ENCODE results near the gene CST7. TPM values are rescaled to one million over a fixed set of nuclear protein-coding genes. Genes with fewer than 3 reads are reported as not detected.

CST7 gene
- total RNA-seq, 1 experiment from 2014 or later: not detected

DNA sequence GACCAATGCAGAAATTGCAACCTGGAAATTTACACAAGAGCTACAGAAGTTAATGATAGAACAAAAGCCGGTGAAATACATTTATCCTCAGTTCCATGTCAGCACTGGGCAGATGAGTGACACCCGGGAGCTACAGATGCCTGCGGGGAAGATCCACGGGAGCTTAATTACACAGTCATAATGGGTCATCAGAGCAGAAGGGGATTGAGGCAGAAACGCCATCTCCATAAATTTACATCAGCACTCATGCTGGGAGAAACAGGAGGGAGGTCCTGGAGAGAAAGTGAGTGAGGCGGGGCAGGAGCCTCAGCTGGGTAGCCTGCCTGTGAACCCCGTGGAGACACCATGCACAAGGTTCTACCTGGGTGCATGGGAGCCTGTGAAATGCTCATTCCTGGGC is 37.6 kb upstream of the CST7 start:
- Mint-ChIP-seq H3K27ac (no peak overlapping the region), H3K27me3 (ENCODE audit: low read depth) (peaks cover 2% of the 10 kb centered on the region), H3K9me3 (peaks cover 18 to 26% of the 10 kb centered on the region in 2 experiments), H3K4me1 (peaks cover 15 to 16% of the 10 kb centered on the region in 2 experiments), H3K36me3 (ENCODE audit: insufficient read depth in 1 of 3, low read depth in 3 of 3) (peaks cover 3 to 5% (median 4%) of the 10 kb centered on the region in 3 experiments; a peak in 3 of 7 replicates), H3K4me3 (no peak overlapping the region)
- no peak overlapping the region for H3K14ac ChIP-seq (ENCODE audit: insufficient read depth, low read length)
- DNase-seq: no peak
- H4K5ac ChIP-seq (ENCODE audit: insufficient read length, low read depth, low read length): no peak overlapping the region
- H3K9me3 ChIP-seq (ENCODE audit: control insufficient read depth, low read depth, low read length): peaks cover 13% of the 10 kb centered on the region
- H2AFZ ChIP-seq (ENCODE audit: low read length): no peak overlapping the region
- WGBS (ENCODE audit: extremely low coverage, insufficient read length, low lambda C conversion rate): no CpG with 5 or more reads among the region's 7 CpGs
- no peak overlapping the region for H3K23ac ChIP-seq (ENCODE audit: insufficient read length, low read depth, low read length)
- H3K79me2 ChIP-seq (ENCODE audit: insufficient read depth, low read length): no peaks in the 10 kb centered on the region
- H4K91ac ChIP-seq (ENCODE audit: insufficient read length, low read depth, low read length): no peak overlapping the region
- TF ChIP-seq, protein P1, sequence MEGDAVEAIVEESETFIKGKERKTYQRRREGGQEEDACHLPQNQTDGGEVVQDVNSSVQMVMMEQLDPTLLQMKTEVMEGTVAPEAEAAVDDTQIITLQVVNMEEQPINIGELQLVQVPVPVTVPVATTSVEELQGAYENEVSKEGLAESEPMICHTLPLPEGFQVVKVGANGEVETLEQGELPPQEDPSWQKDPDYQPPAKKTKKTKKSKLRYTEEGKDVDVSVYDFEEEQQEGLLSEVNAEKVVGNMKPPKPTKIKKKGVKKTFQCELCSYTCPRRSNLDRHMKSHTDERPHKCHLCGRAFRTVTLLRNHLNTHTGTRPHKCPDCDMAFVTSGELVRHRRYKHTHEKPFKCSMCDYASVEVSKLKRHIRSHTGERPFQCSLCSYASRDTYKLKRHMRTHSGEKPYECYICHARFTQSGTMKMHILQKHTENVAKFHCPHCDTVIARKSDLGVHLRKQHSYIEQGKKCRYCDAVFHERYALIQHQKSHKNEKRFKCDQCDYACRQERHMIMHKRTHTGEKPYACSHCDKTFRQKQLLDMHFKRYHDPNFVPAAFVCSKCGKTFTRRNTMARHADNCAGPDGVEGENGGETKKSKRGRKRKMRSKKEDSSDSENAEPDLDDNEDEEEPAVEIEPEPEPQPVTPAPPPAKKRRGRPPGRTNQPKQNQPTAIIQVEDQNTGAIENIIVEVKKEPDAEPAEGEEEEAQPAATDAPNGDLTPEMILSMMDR (conservative IDR thresholded peaks at IDR 0.05): no peak
- H3K27ac ChIP-seq (ENCODE audit: insufficient read length, low read depth, low read length): no peak overlapping the region
- no peak overlapping the region for H3K18ac ChIP-seq (ENCODE audit: insufficient read length, low read depth, low read length)
- no peaks in the 10 kb centered on the region for H3K79me1 ChIP-seq (ENCODE audit: insufficient read depth, low read depth, low read length, poor library complexity, severe bottlenecking)
- no peak overlapping the region for H2BK20ac ChIP-seq (ENCODE audit: low read depth, low read length, poor library complexity, severe bottlenecking)
- H2BK12ac ChIP-seq (ENCODE audit: insufficient read length, low read depth, low read length): no peak overlapping the region
- H2BK120ac ChIP-seq (ENCODE audit: low read depth, low read length, poor library complexity, severe bottlenecking): no peak overlapping the region
- H3K23me2 ChIP-seq (ENCODE audit: insufficient read length, low read depth, low read length, poor library complexity, severe bottlenecking): no peaks in the 10 kb centered on the region
- H3K27me3 ChIP-seq (ENCODE audit: insufficient read depth, low read length): no peaks in the 10 kb centered on the region
- no peak overlapping the region for H3K9ac ChIP-seq (ENCODE audit: extremely low read depth, insufficient read length, low read length)
- H3K4me2 ChIP-seq (ENCODE audit: insufficient read depth, insufficient read length, low read length): no peak overlapping the region
- no peak overlapping the region for H2BK5ac ChIP-seq (ENCODE audit: insufficient read length, low read length)
- H4K20me1 ChIP-seq (ENCODE audit: control insufficient read depth, insufficient read depth, insufficient read length): no peaks in the 10 kb centered on the region
- H3K4me1 ChIP-seq (ENCODE audit: insufficient read depth, low read length): 0 out of 2 replicates have a peak, but pooled peaks cover 6% of the 10 kb centered on the region
- H3K4ac ChIP-seq (ENCODE audit: low read depth, low read length): no peak overlapping the region
- H2BK15ac ChIP-seq (ENCODE audit: low read depth, low read length): no peak overlapping the region
- no peak overlapping the region for H3K56ac ChIP-seq (ENCODE audit: insufficient read length, low read depth, low read length)
- no peak overlapping the region for H3T11ph ChIP-seq (ENCODE audit: low read length)
- no peak overlapping the region for H2AK5ac ChIP-seq (ENCODE audit: insufficient read length, low read length)
- H4K8ac ChIP-seq (replicated peaks; ENCODE audit: insufficient read length, low read depth, low read length): no peak overlapping the region
